ENCODE data around the gene RCAN2.

DNA sequence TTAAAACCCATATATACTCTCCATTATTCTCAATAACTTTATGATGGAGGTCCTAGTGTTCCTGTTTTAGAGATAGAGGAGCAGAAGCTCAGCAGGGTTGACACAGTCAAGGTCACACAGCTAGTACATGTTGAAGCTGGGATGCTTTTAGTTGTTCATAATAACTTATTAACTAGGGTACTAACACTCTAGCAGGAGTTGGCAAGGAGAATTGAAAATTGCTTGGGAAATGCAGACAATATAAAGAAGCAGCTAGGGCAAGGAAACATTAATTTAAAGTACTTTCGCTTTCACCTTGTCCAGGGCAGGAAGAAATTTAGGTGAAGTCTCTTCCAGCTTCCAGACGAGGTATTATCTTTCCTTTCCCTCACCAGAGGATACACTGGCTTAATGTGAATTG lies 133.7 kb downstream of the RCAN2 start:
- TF ChIP-seq EZH2 (IDR thresholded peaks at IDR 0.05; ENCODE audit: borderline replicate concordance, low read length) = no peak
- no peak for TF ChIP-seq CTCF (conservative IDR thresholded peaks at IDR 0.05 in 1 of 2, IDR thresholded peaks at IDR 0.05 in 1 of 2; ENCODE audit: extremely low read depth in 1 of 2, insufficient read depth in 1 of 2, low read depth in 1 of 2, low read length in 2 of 2)

All from mammary epithelial cell (primary cell).